Measurements from ENCODE around the gene ZKSCAN5. TPM values are rescaled to one million over a fixed set of nuclear protein-coding genes. Genes with fewer than 3 reads are reported as not detected.

The ZKSCAN5 gene
- total and polyA plus RNA-seq, 2 experiments from 2014 or later: 6.2 to 10.6 TPM

GRCh38 chr7:99551767-99552463, 47.5 kb downstream of the ZKSCAN5 start, which contains the start of gene FAM200A:
Gene FAM200A (minus strand): TSS chr7:99552114. CDS start chr7:99548407, 3,707 bp downstream.
- TF ChIP-seq EZH2phosphoT487 (IDR thresholded peaks at IDR 0.05; ENCODE audit: low read depth, severe bottlenecking, unreplicated experiment) (no peak), EZH2 (IDR thresholded peaks at IDR 0.05; ENCODE audit: borderline replicate concordance) (no peak), CTCF (IDR thresholded peaks at IDR 0.05; ENCODE audit: poor library complexity) (no peak)
- Histone ChIP-seq H4K20me1 (ENCODE audit: insufficient read depth, poor library complexity, severe bottlenecking) (no peaks in the 10 kb centered on the region), H3K4me2 (peak within 1 kb of the TSS; percentile 81), H2AFZ (peak within 1 kb of the TSS; percentile 81), H3K27ac (peak within 1 kb of the TSS; percentile 85), H3K36me3 (replicated peaks; ENCODE audit: insufficient read depth, low read depth) (peaks cover 6% of the 10 kb centered on the region), H3K79me2 (peaks cover 40% of the 10 kb centered on the region), H3K4me3 (peak within 1 kb of the TSS; percentile 86), H3K27me3 (no peaks in the 10 kb centered on the region), H3K9me3 (ENCODE audit: low read depth) (peaks cover 4% of the 10 kb centered on the region), H3K9me2 (replicated peaks; ENCODE audit: insufficient read depth) (no peaks in the 10 kb centered on the region), H3K4me1 (ENCODE audit: insufficient read depth) (peaks cover 9% of the 10 kb centered on the region)
- peak; percentile 94 for DNase-seq (ENCODE audit: low spot score)
- 1% methylated on average over 37 of the region's 37 CpGs for WGBS (ENCODE audit: low lambda C conversion rate, missing lambda C conversion rate)

- 94% methylated on average over 4 of the region's 4 CpGs for WGBS (ENCODE audit: low lambda C conversion rate, missing lambda C conversion rate)
Measured at GRCh38 chr7:99553039-99553438, 48.6 kb downstream of the ZKSCAN5 start.

GRCh38 chr7:99554939-99555338, 50.5 kb downstream of the ZKSCAN5 start:
- peaks cover 20% of the 10 kb centered on the region for H3K4me1 ChIP-seq (ENCODE audit: insufficient read depth)

More at GRCh38 chr7:99553039-99553438, 48.6 kb downstream of the ZKSCAN5 start:
- no peak overlapping the region for H3K27ac ChIP-seq
- H3K9me3 ChIP-seq (ENCODE audit: low read depth): no peaks in the 10 kb centered on the region
- peaks cover 2% of the 10 kb centered on the region for H3K36me3 ChIP-seq (replicated peaks; ENCODE audit: insufficient read depth, low read depth)
- H4K20me1 ChIP-seq (ENCODE audit: insufficient read depth, poor library complexity, severe bottlenecking): no peaks in the 10 kb centered on the region
- TF ChIP-seq CTCF (IDR thresholded peaks at IDR 0.05; ENCODE audit: poor library complexity): no peak
- no peak for DNase-seq (ENCODE audit: low spot score)
- H2AFZ ChIP-seq: no peak overlapping the region
- H3K4me3 ChIP-seq: no peak overlapping the region
- no peak overlapping the region for H3K4me2 ChIP-seq
- H3K4me1 ChIP-seq (ENCODE audit: insufficient read depth): peaks cover 14% of the 10 kb centered on the region
- no peaks in the 10 kb centered on the region for H3K9me2 ChIP-seq (replicated peaks; ENCODE audit: insufficient read depth)
- H3K79me2 ChIP-seq: peaks cover 51% of the 10 kb centered on the region
- H3K27me3 ChIP-seq: no peaks in the 10 kb centered on the region

More at GRCh38 chr7:99554939-99555338, 50.5 kb downstream of the ZKSCAN5 start:
- Histone ChIP-seq H3K79me2 (peaks cover 57% of the 10 kb centered on the region), H3K9me3 (ENCODE audit: low read depth) (no peaks in the 10 kb centered on the region), H3K4me2 (no peak overlapping the region), H3K27ac (no peak overlapping the region), H3K4me3 (no peak overlapping the region), H4K20me1 (ENCODE audit: insufficient read depth, poor library complexity, severe bottlenecking) (no peaks in the 10 kb centered on the region), H3K27me3 (no peaks in the 10 kb centered on the region), H3K36me3 (replicated peaks; ENCODE audit: insufficient read depth, low read depth) (no peaks in the 10 kb centered on the region), H2AFZ (no peak overlapping the region), H3K9me2 (replicated peaks; ENCODE audit: insufficient read depth) (no peaks in the 10 kb centered on the region)
- no peak for TF ChIP-seq EZH2phosphoT487 (IDR thresholded peaks at IDR 0.05; ENCODE audit: low read depth, severe bottlenecking, unreplicated experiment)
- TF ChIP-seq EZH2 (IDR thresholded peaks at IDR 0.05; ENCODE audit: borderline replicate concordance): no peak
- no peak for TF ChIP-seq CTCF (IDR thresholded peaks at IDR 0.05; ENCODE audit: poor library complexity)
- DNase-seq (ENCODE audit: low spot score): no peak
- 86% methylated on average over 2 of the region's 2 CpGs for WGBS (ENCODE audit: low lambda C conversion rate, missing lambda C conversion rate)

Measured in hepatocyte (in vitro differentiated cells).